Activated naive CD8-positive, alpha-beta T cell (primary cell): ENCODE results near the gene SYNPO.

ENCODE experiments used
- H3K27ac Mint-ChIP-seq: one replicate; pipeline ENCODE4 v1.8.0; 2021; ENCODE audit warnings: mixed read lengths
- H3K27me3 Mint-ChIP-seq: one replicate; pipeline ENCODE4 v1.8.0; 2021; ENCODE audit warnings: mixed read lengths
- H3K36me3 Mint-ChIP-seq: one replicate; pipeline ENCODE4 v1.8.0; 2021; ENCODE audit warnings: mixed read lengths
- H3K4me1 Mint-ChIP-seq: one replicate; pipeline ENCODE4 v1.8.0; 2021; ENCODE audit warnings: low read depth, mixed read lengths
- H3K4me3 Mint-ChIP-seq: one replicate; pipeline ENCODE4 v1.8.0; 2021; ENCODE audit warnings: mild to moderate bottlenecking, mixed read lengths
- H3K9me3 Mint-ChIP-seq: one replicate; pipeline ENCODE4 v1.8.0; 2021; ENCODE audit warnings: low read depth, mixed read lengths

The SYNPO gene, protein sequence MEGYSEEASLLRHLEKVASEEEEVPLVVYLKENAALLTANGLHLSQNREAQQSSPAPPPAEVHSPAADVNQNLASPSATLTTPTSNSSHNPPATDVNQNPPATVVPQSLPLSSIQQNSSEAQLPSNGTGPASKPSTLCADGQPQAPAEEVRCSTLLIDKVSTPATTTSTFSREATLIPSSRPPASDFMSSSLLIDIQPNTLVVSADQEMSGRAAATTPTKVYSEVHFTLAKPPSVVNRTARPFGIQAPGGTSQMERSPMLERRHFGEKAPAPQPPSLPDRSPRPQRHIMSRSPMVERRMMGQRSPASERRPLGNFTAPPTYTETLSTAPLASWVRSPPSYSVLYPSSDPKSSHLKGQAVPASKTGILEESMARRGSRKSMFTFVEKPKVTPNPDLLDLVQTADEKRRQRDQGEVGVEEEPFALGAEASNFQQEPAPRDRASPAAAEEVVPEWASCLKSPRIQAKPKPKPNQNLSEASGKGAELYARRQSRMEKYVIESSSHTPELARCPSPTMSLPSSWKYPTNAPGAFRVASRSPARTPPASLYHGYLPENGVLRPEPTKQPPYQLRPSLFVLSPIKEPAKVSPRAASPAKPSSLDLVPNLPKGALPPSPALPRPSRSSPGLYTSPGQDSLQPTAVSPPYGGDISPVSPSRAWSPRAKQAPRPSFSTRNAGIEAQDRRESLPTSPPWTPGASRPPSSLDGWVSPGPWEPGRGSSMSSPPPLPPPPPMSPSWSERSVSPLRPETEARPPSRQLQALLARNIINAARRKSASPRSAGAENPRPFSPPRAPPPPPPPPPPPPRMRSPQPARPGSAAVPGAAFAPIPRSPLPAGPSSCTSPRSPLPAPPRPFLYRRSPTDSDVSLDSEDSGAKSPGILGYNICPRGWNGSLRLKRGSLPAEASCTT

GRCh38 chr5:150640311-150641005, at the start of gene SYNPO:
TSS of gene SYNPO (plus strand) at chr5:150640660. CDS start at chr5:150648276, 7,616 bp downstream.
- Mint-ChIP-seq H3K36me3 (no peaks in the 10 kb centered on the region), H3K9me3 (no peaks in the 10 kb centered on the region), H3K27ac (no peak within 1 kb of the TSS), H3K4me1 (no peaks in the 10 kb centered on the region), H3K27me3 (peaks cover 11% of the 10 kb centered on the region), H3K4me3 (no peak within 1 kb of the TSS)

DNA sequence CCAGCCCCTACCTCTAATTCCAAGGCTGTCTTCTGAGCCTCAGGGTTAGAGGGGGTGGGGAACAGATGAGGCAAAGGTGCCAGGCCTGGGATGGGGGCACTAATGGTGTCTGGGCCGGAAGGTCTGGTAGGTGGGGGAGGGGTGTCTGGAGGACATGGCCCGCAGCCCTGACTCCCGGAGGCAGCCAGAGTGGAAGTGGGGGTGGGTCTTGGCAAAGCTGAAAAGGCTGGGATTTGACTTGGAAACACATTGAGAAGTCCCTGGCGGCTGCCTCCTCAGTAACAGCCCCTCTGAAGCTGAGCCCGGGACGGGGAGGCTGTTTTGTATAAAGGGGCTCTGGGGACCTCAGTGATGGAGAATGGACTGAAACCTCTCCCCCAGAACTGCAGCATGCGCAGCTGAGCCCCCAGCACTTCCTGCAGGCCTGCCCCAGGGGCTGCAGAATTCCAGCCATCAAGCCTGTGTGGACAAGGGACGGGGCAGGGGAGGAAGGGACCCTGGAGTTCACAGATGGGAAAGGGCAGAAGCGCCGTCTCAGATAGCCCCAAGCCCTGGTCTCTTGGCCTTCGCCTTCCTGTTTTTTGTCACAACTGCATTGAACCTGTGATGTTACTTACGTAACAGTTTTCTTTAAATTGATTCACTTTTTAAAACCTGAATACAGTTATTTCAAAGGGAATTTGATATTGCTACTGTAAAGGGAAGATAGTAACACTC, 49.3 kb upstream of the SYNPO start:
- no peak overlapping the region for H3K27ac Mint-ChIP-seq
- no peaks in the 10 kb centered on the region for H3K36me3 Mint-ChIP-seq
- H3K9me3 Mint-ChIP-seq = no peaks in the 10 kb centered on the region
- H3K27me3 Mint-ChIP-seq = peaks cover 3% of the 10 kb centered on the region
- H3K4me3 Mint-ChIP-seq = no peak overlapping the region
- H3K4me1 Mint-ChIP-seq = no peaks in the 10 kb centered on the region

DNA sequence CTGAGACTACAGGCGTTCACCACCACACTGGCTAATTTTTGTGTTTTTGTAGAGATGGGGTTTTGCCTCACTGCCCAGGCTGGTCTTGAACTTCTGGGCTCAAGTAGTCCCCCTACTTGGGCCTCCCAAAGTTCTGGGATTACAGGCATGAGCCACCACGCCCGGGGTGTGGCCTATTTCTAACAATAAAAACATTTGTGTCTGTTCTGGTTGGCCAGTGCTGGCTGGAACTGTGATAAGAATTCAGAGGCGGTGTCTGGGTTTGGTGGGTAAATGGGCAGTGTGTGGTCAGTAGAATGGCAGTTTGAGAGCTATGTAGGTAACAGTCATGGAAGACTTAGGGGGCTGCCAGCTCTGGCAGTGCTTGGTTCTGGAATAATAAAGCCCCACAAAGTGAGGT, 46.9 kb upstream of the SYNPO start:
- no peaks in the 10 kb centered on the region for H3K9me3 Mint-ChIP-seq
- no peaks in the 10 kb centered on the region for H3K36me3 Mint-ChIP-seq
- no peak overlapping the region for H3K27ac Mint-ChIP-seq
- no peaks in the 10 kb centered on the region for H3K4me1 Mint-ChIP-seq
- H3K27me3 Mint-ChIP-seq = peaks cover 3% of the 10 kb centered on the region
- H3K4me3 Mint-ChIP-seq = no peak overlapping the region

DNA sequence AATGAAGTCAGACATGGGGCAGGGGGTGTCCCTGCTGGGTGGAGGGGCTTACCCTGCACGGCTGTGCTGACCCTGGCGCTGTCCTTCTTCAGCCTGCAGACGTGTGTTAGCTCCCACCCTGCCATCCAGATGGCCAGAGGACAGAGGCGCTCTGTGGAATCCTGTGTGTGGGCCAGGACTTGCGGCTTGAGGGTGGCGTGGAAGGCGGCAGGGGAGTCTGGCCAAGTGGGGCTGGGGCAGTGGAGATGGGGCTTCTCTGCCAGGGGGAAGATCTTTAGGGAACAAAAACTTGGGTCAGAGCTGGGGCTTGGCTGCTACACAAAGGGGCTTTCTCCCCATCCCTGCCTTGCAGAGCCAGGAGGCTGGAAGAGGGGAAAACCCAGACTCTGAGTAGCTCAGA, 46.5 kb upstream of the SYNPO start:
- Mint-ChIP-seq H3K27me3 (peaks cover 3% of the 10 kb centered on the region), H3K36me3 (no peaks in the 10 kb centered on the region), H3K9me3 (no peaks in the 10 kb centered on the region), H3K4me3 (no peak overlapping the region), H3K27ac (no peak overlapping the region), H3K4me1 (no peaks in the 10 kb centered on the region)

GRCh38 chr5:150595466-150596031, 44.9 kb upstream of the SYNPO start:
- no peak overlapping the region for H3K4me3 Mint-ChIP-seq
- H3K27me3 Mint-ChIP-seq = no peaks in the 10 kb centered on the region
- no peak overlapping the region for H3K27ac Mint-ChIP-seq
- H3K9me3 Mint-ChIP-seq = no peaks in the 10 kb centered on the region
- H3K36me3 Mint-ChIP-seq = no peaks in the 10 kb centered on the region
- no peaks in the 10 kb centered on the region for H3K4me1 Mint-ChIP-seq

GRCh38 chr5:150596313-150596712, 44.1 kb upstream of the SYNPO start:
- Mint-ChIP-seq H3K9me3 (no peaks in the 10 kb centered on the region), H3K27ac (no peak overlapping the region), H3K27me3 (no peaks in the 10 kb centered on the region), H3K4me3 (no peak overlapping the region), H3K36me3 (no peaks in the 10 kb centered on the region), H3K4me1 (no peaks in the 10 kb centered on the region)

GRCh38 chr5:150596826-150597225, 43.6 kb upstream of the SYNPO start:
- Mint-ChIP-seq H3K4me3 (no peak overlapping the region), H3K4me1 (no peaks in the 10 kb centered on the region), H3K27me3 (no peaks in the 10 kb centered on the region), H3K36me3 (no peaks in the 10 kb centered on the region), H3K9me3 (no peaks in the 10 kb centered on the region), H3K27ac (no peak overlapping the region)

DNA sequence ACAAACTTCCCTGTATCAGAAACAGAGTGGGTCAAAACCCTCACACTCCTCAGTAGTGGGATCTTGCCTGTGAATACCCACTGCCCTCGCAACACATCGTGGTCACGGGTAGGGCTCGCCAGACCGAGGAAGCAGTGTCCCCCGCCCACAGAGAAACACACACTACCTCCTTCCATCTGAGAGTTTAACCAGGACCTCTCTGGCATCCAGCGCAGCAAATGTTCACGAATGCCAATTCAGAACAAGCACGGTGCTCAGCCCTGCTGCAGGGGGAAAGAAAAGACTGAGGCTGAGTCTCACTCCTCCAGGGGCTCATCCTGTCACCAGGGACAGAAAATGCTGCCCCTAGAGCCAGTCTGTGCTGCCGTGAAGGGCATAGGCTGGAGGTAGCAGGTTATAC, 42.5 kb upstream of the SYNPO start:
- H3K9me3 Mint-ChIP-seq = no peaks in the 10 kb centered on the region
- no peaks in the 10 kb centered on the region for H3K4me1 Mint-ChIP-seq
- H3K27ac Mint-ChIP-seq = no peak overlapping the region

GRCh38 chr5:150598821-150599273, 41.6 kb upstream of the SYNPO start:
- Mint-ChIP-seq H3K36me3 (no peaks in the 10 kb centered on the region), H3K27ac (no peak overlapping the region), H3K9me3 (no peaks in the 10 kb centered on the region), H3K4me1 (no peaks in the 10 kb centered on the region), H3K4me3 (no peak overlapping the region), H3K27me3 (peaks cover 2% of the 10 kb centered on the region)

More for the DNA sequence above, 42.5 kb upstream of the SYNPO start:
- Mint-ChIP-seq H3K4me3 (no peak overlapping the region), H3K27me3 (peaks cover 2% of the 10 kb centered on the region), H3K36me3 (no peaks in the 10 kb centered on the region)

GRCh38 chr5:150599281-150599680, 41.2 kb upstream of the SYNPO start:
- Mint-ChIP-seq H3K27ac (no peak overlapping the region), H3K4me3 (no peak overlapping the region), H3K9me3 (no peaks in the 10 kb centered on the region), H3K4me1 (no peaks in the 10 kb centered on the region), H3K27me3 (peaks cover 2% of the 10 kb centered on the region), H3K36me3 (no peaks in the 10 kb centered on the region)

DNA sequence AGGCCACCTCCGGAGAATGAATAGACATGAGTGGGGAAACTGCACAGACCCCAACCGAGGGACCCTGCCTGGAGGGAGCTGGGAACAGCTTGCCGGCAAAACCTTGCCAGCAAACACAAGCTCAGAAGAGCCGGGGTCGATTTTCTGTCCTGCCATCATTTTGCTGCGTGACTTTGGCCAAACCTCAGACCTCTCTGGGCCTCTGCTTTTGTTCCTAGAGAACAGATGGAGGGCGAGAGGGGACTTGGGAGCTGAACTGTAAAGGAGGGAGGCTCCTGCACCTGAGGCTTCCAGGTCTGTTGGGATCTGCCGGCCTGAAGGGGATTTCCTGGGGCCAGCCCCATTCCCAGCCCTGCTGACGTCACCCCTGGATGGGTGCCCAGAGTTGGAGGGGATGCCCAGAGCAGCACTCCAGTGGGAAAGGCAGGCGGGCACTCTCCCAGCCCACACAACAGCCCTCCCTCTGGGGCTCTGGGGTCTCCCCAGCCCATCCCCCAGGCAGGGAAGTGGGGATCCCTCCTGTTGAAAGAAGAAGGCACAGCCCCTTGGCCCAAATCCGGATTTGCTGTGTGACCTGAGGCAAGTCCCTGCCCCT, 40.4 kb upstream of the SYNPO start:
- Mint-ChIP-seq H3K27me3 (peaks cover 2% of the 10 kb centered on the region), H3K4me3 (no peak overlapping the region), H3K4me1 (no peaks in the 10 kb centered on the region), H3K36me3 (no peaks in the 10 kb centered on the region), H3K9me3 (no peaks in the 10 kb centered on the region), H3K27ac (no peak overlapping the region)

DNA sequence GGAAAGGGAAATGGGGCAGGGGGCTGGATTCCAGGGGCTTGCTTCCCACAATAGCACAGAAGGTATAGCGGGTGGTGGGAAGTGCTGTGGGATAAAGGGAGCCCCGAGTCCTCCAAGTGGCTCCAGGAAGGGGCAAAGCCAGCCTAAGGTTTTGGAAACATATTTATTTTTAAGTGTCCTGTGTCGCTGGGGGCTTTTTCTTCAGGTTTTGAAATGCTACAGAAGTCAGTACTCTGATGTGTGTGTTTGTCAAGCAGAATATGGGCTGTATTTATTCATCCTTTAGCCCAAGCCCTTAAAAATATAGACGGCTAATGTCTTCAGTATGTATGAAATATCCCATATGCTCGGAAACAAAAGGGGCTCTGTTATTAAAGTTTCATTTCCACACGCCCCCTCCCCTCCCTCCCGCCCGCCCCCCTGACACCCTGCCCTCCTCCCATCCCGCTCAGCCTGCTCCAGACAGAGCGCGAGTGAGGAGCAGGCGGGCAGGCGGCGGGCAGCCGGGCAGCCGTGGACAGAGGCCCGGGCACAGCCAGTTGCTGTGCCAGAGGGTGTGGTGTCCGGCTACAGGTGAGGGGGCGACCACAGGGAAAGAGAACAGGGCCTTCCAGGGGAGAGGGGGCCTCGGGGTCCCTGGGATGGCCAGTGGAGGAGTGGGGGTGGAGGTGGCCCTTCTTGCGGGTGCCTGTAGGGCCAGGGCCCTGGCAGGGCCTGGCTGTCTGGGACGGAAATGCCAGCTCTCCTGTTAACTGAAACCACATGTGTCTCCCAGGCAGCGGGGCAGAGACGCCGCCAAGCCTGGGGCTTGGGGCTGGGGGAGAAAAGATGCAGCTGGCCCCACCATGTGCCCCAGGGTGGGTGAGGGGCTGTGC, 39.6 kb upstream of the SYNPO start:
- Mint-ChIP-seq H3K36me3 (no peaks in the 10 kb centered on the region), H3K4me1 (no peaks in the 10 kb centered on the region), H3K27ac (no peak overlapping the region), H3K9me3 (no peaks in the 10 kb centered on the region), H3K27me3 (peaks cover 2% of the 10 kb centered on the region), H3K4me3 (no peak overlapping the region)
